Measurements from ENCODE around the gene GLCE.
A peak's percentile ranks its signal among the peaks of the same experiment; 100 is the strongest.
"Not testable (repeated sequence)": the region's sequence is repeated elsewhere in the genome, so short reads cannot be mapped to it uniquely, and the experiment has no call there.

Gene GLCE

GRCh38 chr15:69161878-69162213 is 1.4 kb downstream of the GLCE start:
- peaks cover 6% of the 10 kb centered on the region for H3K4me1 Mint-ChIP-seq (ENCODE audit: low read depth)
- no peak overlapping the region for H3K27ac Mint-ChIP-seq
- no peaks in the 10 kb centered on the region for H3K9me3 Mint-ChIP-seq
- peak overlapping the region; percentile 92 for H3K4me3 Mint-ChIP-seq
- H3K36me3 Mint-ChIP-seq (ENCODE audit: low read depth) = no peaks in the 10 kb centered on the region
- no peaks in the 10 kb centered on the region for H3K27me3 Mint-ChIP-seq

- H3K4me3 Mint-ChIP-seq = no peak overlapping the region
- H3K27me3 Mint-ChIP-seq = no peaks in the 10 kb centered on the region
- no peaks in the 10 kb centered on the region for H3K36me3 Mint-ChIP-seq (ENCODE audit: low read depth)
- peaks cover 6% of the 10 kb centered on the region for H3K4me1 Mint-ChIP-seq (ENCODE audit: low read depth)
- no peak overlapping the region for H3K27ac Mint-ChIP-seq
- H3K9me3 Mint-ChIP-seq = no peaks in the 10 kb centered on the region
Measured at GRCh38 chr15:69163141-69163669, 2.8 kb downstream of the GLCE start.

DNA sequence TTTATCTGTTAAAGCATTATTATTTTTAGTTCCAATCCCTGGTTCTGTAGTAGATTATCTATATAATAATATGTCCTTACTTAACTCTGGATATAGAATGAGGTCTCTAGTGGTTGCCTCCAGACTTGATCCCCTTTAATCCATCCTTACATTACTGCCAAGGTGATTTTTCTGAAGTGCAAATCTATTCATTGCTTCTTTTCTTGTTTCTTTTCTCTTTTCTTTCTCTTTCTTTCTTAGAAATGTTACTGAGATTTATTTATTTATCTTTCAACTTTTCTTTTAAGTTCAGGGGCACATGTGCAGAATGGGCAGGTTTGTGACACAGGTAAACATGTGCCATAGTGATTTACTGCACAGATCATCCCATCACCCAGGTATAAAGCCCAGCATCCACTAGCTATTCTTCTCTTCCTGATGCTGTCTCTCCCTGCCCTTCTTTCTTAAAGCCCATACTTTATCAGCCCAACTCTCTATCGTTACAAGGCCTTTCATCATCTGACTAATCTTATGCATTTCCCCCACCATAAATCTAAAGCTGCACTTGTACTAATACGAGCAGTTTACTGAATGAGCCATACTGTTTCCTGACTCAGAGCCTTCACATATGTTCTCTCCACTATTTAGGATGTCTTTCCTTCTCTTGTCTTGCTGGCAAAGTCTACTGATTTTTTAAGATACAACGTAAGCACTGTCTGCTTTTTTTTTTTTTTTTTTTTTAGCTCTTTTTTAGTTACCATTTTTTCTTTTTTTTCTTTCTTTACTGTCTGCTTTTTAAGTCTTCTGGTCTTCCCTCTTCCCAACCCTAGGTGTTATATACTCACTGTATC is 4.6 kb downstream of the GLCE start:
- Mint-ChIP-seq H3K27me3 (no peaks in the 10 kb centered on the region), H3K27ac (no peak overlapping the region), H3K9me3 (no peaks in the 10 kb centered on the region), H3K4me1 (ENCODE audit: low read depth) (peaks cover 6% of the 10 kb centered on the region), H3K36me3 (ENCODE audit: low read depth) (no peaks in the 10 kb centered on the region), H3K4me3 (no peak overlapping the region)

- Mint-ChIP-seq H3K36me3 (ENCODE audit: low read depth) (no peaks in the 10 kb centered on the region), H3K4me3 (no peak overlapping the region), H3K27me3 (no peaks in the 10 kb centered on the region), H3K4me1 (ENCODE audit: low read depth) (peaks cover 6% of the 10 kb centered on the region), H3K27ac (no peak overlapping the region), H3K9me3 (no peaks in the 10 kb centered on the region)
Measured at GRCh38 chr15:69165637-69166025, 5.2 kb downstream of the GLCE start.

DNA sequence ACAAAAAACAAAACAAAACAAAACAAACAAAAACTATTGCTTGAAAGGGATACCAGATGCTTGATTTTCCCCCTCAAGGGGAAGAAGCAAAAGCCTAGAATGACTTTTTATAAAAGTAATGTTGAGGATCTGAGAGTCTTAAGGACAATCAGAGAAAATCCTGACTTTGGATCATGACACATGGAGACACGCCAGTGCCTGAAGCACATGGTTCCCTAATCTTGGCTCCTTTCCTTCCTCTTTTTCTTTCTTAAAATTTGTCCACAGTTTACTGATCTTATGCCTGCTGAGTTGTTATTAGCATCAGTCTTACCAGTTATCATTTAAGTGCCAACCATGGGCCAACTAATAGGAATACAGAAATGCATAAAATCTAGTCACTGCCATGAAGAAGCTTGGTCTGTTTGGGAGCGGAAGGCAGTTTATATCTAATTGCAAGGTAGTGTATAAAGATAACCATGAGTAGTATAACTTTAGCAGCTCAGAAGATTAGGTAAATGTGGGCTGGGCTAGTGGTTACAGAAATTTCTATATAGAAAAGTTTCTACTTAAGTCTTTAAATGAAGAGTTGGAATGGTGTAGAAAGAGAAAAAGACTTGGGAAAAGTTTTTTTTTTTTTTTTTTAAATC is 6.9 kb downstream of the GLCE start:
- no peaks in the 10 kb centered on the region for H3K4me1 Mint-ChIP-seq (ENCODE audit: low read depth)
- H3K36me3 Mint-ChIP-seq (ENCODE audit: low read depth) = no peaks in the 10 kb centered on the region
- H3K27me3 Mint-ChIP-seq = no peaks in the 10 kb centered on the region
- H3K9me3 Mint-ChIP-seq = no peaks in the 10 kb centered on the region
- H3K4me3 Mint-ChIP-seq = no peak overlapping the region
- no peak overlapping the region for H3K27ac Mint-ChIP-seq

DNA sequence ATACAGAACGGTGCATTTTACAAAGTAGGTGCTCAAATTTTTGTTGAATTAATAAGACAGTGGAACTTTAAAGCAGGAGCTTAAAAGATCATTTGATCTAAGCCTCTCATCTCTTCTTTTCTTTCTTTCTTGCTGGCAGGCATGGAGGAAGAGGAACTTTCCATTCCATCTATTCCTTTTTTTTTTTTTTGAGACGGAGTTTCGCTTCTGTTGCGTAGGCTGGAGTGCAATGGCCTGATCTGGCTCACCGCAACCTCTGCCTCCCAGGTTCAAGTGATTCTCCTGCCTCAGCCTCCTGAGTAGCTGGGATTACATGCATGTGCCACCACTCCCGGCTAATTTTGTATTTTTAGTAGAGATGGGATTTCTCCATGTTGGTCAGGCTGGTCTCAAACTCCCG is 7.9 kb downstream of the GLCE start:
- not testable (repeated sequence) for H3K27ac Mint-ChIP-seq; H3K36me3 Mint-ChIP-seq (ENCODE audit: low read depth); H3K4me1 Mint-ChIP-seq (ENCODE audit: low read depth); H3K4me3 Mint-ChIP-seq; H3K27me3 Mint-ChIP-seq; H3K9me3 Mint-ChIP-seq

- H3K27me3 Mint-ChIP-seq; H3K4me3 Mint-ChIP-seq; H3K9me3 Mint-ChIP-seq; H3K36me3 Mint-ChIP-seq (ENCODE audit: low read depth); H3K27ac Mint-ChIP-seq; H3K4me1 Mint-ChIP-seq (ENCODE audit: low read depth): not testable (repeated sequence)
Measured at GRCh38 chr15:69169540-69169939, 9.1 kb downstream of the GLCE start.

DNA sequence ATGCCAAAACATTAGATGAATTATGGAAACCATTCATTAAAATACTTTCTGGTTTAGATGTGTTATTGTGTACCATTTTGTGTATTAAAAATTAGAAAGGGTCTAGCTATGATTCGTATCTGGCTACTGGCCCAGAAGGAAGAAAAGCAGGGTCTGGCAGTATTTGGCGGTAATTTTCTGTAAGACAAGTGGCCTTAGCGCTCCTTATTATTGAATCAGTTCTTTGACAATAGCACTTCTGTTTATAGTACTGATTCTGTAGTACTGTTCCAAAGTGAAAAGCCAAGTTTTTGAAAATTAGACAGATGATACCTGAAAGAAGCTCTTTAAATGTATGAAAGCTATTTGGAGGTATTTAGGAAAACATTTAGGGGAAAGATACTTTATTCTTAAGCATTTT is 10.2 kb downstream of the GLCE start:
- Mint-ChIP-seq H3K27ac (no peak overlapping the region), H3K27me3 (no peaks in the 10 kb centered on the region), H3K4me1 (ENCODE audit: low read depth) (no peaks in the 10 kb centered on the region), H3K4me3 (no peak overlapping the region), H3K9me3 (no peaks in the 10 kb centered on the region), H3K36me3 (ENCODE audit: low read depth) (no peaks in the 10 kb centered on the region)

- no peaks in the 10 kb centered on the region for H3K36me3 Mint-ChIP-seq (ENCODE audit: low read depth)
- H3K4me3 Mint-ChIP-seq = no peak overlapping the region
- H3K9me3 Mint-ChIP-seq = no peaks in the 10 kb centered on the region
- H3K4me1 Mint-ChIP-seq (ENCODE audit: low read depth) = no peaks in the 10 kb centered on the region
- H3K27me3 Mint-ChIP-seq = no peaks in the 10 kb centered on the region
- H3K27ac Mint-ChIP-seq = no peak overlapping the region
Measured at GRCh38 chr15:69172847-69173246, 12.4 kb downstream of the GLCE start.

- Mint-ChIP-seq H3K27me3 (no peaks in the 10 kb centered on the region), H3K9me3 (no peaks in the 10 kb centered on the region), H3K27ac (no peak overlapping the region), H3K36me3 (ENCODE audit: low read depth) (no peaks in the 10 kb centered on the region), H3K4me3 (no peak overlapping the region), H3K4me1 (ENCODE audit: low read depth) (no peaks in the 10 kb centered on the region)
Measured at GRCh38 chr15:69175536-69175935, 15.1 kb downstream of the GLCE start.

DNA sequence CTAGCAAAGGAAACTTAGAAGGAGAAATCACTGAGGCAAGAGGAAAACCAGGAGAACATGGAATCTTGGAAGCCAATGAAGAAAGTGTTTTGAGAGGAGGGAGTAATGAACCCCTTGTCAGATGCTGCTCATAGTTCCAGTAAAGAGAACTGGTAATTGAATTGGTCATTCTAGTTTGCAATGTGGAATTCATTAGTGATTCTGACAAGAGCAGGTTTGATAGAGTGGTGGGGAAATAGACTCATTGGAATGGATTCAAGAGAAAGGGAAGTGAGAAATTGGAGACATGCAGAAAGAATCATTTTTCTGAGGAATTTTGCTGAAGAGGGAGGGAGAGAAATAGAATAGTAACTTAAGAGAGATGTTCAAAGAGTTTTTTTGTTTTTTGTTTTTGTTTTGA is 21.0 kb downstream of the GLCE start:
- no peak overlapping the region for H3K4me3 Mint-ChIP-seq
- H3K27me3 Mint-ChIP-seq = no peaks in the 10 kb centered on the region
- H3K36me3 Mint-ChIP-seq (ENCODE audit: low read depth) = no peaks in the 10 kb centered on the region
- no peak overlapping the region for H3K27ac Mint-ChIP-seq
- no peaks in the 10 kb centered on the region for H3K4me1 Mint-ChIP-seq (ENCODE audit: low read depth)
- no peaks in the 10 kb centered on the region for H3K9me3 Mint-ChIP-seq

GRCh38 chr15:69185216-69185615 is 24.8 kb downstream of the GLCE start:
- Mint-ChIP-seq H3K4me1 (ENCODE audit: low read depth) (no peaks in the 10 kb centered on the region), H3K27ac (no peak overlapping the region), H3K36me3 (ENCODE audit: low read depth) (peaks cover 4% of the 10 kb centered on the region), H3K4me3 (no peak overlapping the region), H3K27me3 (no peaks in the 10 kb centered on the region), H3K9me3 (peaks cover 3% of the 10 kb centered on the region)

DNA sequence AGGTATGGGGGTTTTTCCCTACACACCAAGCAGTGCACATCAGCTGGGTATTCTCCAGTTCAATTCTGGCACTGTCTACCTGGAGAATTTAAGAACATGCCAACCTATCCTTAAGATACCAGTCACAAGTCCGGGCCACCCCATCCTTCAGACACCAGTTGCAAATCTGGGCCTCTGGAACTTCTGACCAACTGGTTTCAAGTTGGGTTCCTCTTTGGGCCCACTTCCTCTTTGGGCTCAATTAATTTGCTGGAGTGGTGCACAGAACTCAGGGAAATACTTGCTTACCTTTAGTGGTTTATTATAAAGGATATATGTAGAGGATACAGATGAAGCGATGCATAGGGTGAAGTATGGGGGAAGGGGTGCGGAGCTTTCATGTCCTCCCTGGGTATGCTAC is 25.3 kb downstream of the GLCE start:
- Mint-ChIP-seq H3K4me3 (no peak overlapping the region), H3K4me1 (ENCODE audit: low read depth) (no peaks in the 10 kb centered on the region), H3K27me3 (no peaks in the 10 kb centered on the region), H3K27ac (no peak overlapping the region), H3K36me3 (ENCODE audit: low read depth) (peaks cover 7% of the 10 kb centered on the region), H3K9me3 (peaks cover 6% of the 10 kb centered on the region)

DNA sequence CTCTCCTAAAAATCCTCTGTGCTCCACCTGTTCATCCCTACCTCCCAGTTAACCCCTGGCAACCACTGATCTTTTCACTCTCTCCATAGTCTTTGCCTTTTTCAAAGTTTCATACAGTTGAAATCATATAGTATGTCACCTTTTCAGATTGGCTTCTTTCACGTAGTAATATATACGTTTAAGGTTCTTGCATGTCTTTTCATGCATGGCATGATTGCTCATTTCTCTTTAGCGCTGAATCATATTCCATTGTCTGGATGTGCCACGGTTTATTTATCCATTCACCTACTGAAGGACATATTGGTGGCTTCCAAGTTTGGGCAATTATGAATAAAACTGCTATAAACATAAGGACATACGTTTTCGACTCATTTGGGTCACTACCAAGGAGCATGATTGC is 28.7 kb downstream of the GLCE start:
- Mint-ChIP-seq H3K4me1 (ENCODE audit: low read depth) (no peaks in the 10 kb centered on the region), H3K27me3 (no peaks in the 10 kb centered on the region), H3K9me3 (peaks cover 12% of the 10 kb centered on the region), H3K27ac (no peak overlapping the region), H3K36me3 (ENCODE audit: low read depth) (peaks cover 14% of the 10 kb centered on the region), H3K4me3 (no peak overlapping the region)

GRCh38 chr15:69190091-69190490 is 29.7 kb downstream of the GLCE start:
- H3K4me1 Mint-ChIP-seq (ENCODE audit: low read depth) = peaks cover 3% of the 10 kb centered on the region
- no peak overlapping the region for H3K27ac Mint-ChIP-seq

GRCh38 chr15:69190504-69190903 is 30.1 kb downstream of the GLCE start:
- H3K9me3 Mint-ChIP-seq = peaks cover 12% of the 10 kb centered on the region
- H3K27me3 Mint-ChIP-seq = no peaks in the 10 kb centered on the region
- H3K4me3 Mint-ChIP-seq = no peak overlapping the region
- peaks cover 14% of the 10 kb centered on the region for H3K36me3 Mint-ChIP-seq (ENCODE audit: low read depth)
- no peak overlapping the region for H3K27ac Mint-ChIP-seq
- H3K4me1 Mint-ChIP-seq (ENCODE audit: low read depth) = peaks cover 3% of the 10 kb centered on the region

More at GRCh38 chr15:69190091-69190490, 29.7 kb downstream of the GLCE start:
- H3K27me3 Mint-ChIP-seq = no peaks in the 10 kb centered on the region
- no peak overlapping the region for H3K4me3 Mint-ChIP-seq
- H3K36me3 Mint-ChIP-seq (ENCODE audit: low read depth) = peaks cover 14% of the 10 kb centered on the region
- H3K9me3 Mint-ChIP-seq = peaks cover 12% of the 10 kb centered on the region
